ENCODE data around the gene PCDHGC5. TPM values are rescaled to one million over a fixed set of nuclear protein-coding genes. Genes with fewer than 3 reads are reported as not detected.

The PCDHGC5 gene
- total RNA-seq, 1 donor from 2014 or later, result 7.7 TPM

DNA sequence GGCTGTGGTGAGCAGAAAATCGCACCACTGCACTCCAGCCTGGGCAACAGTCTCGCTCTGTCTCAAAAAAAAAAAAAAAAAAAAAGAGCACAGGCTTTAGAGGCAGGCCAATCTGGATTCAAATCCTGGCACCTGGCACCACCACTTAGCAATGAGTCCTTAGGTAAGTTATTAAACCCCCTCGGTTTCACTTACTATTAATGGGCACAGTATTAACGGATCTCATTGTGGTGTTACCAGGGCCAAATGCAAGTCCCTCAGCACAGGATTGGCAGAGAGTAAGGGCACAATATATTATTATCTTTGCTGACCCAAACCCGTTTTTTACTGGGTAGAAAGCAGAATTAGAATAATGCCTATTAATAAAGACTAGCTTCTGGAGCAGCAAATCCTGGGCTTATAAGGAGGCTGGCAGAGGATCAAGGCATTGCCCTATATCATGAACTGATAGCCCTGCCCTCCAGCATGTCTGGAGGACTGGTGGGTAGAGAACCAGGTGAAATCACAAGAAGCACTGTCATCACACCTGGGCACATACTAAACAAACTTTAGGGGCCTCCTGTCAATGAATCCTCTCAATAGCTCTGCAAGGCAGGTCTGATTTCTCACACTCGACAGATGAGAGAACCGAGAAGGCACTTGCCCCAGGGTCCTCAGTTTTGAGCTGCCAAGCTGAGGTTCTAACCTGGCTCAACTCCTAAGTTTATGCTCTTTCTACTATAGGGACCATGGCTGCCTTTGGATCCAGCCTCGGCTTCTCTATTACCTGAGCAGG lies 17.7 kb downstream of the PCDHGC5 start:
- H3K36me3 Mint-ChIP-seq (ENCODE audit: low read depth, unreplicated experiment), result peaks cover 10% of the 10 kb centered on the region
- Histone ChIP-seq H3K4me1 (ENCODE audit: insufficient read depth, low read length) (peaks cover 32% of the 10 kb centered on the region), H4K20me1 (ENCODE audit: insufficient read depth, low read length) (no peaks in the 10 kb centered on the region), H3K27me3 (ENCODE audit: insufficient read depth, low read length) (no peaks in the 10 kb centered on the region), H2AFZ (ENCODE audit: low read depth, low read length) (no peak overlapping the region), H3K9ac (ENCODE audit: low read length) (peak overlapping the region; percentile 82), H3K9me3 (ENCODE audit: insufficient read depth, low read depth, low read length) (no peaks in the 10 kb centered on the region), H3K27ac (ENCODE audit: low read depth, low read length) (no peak overlapping the region), H3K79me2 (ENCODE audit: insufficient read depth, low read length) (no peaks in the 10 kb centered on the region), H3K36me3 (ENCODE audit: insufficient read depth, low read length) (peaks cover 19% of the 10 kb centered on the region), H3K4me2 (ENCODE audit: low read length) (no peak overlapping the region), H3K4me3 (ENCODE audit: insufficient read depth, low read depth, low read length) (no peak overlapping the region)
- H3K4me1 Mint-ChIP-seq (ENCODE audit: low read depth, unreplicated experiment), result peaks cover 28% of the 10 kb centered on the region
- no peak for FAIRE-seq
- peak overlapping the region; percentile 98 for H3K27ac Mint-ChIP-seq (ENCODE audit: unreplicated experiment)
- H3K27me3 Mint-ChIP-seq (ENCODE audit: low read depth, unreplicated experiment), result no peaks in the 10 kb centered on the region
- no peak for TF ChIP-seq EZH2 (IDR thresholded peaks at IDR 0.05; ENCODE audit: insufficient read depth, low read length)
- TF ChIP-seq, protein P1, sequence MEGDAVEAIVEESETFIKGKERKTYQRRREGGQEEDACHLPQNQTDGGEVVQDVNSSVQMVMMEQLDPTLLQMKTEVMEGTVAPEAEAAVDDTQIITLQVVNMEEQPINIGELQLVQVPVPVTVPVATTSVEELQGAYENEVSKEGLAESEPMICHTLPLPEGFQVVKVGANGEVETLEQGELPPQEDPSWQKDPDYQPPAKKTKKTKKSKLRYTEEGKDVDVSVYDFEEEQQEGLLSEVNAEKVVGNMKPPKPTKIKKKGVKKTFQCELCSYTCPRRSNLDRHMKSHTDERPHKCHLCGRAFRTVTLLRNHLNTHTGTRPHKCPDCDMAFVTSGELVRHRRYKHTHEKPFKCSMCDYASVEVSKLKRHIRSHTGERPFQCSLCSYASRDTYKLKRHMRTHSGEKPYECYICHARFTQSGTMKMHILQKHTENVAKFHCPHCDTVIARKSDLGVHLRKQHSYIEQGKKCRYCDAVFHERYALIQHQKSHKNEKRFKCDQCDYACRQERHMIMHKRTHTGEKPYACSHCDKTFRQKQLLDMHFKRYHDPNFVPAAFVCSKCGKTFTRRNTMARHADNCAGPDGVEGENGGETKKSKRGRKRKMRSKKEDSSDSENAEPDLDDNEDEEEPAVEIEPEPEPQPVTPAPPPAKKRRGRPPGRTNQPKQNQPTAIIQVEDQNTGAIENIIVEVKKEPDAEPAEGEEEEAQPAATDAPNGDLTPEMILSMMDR (IDR thresholded peaks at IDR 0.05; ENCODE audit: insufficient read depth, low read depth, low read length), result no peak
- H3K9me3 Mint-ChIP-seq (ENCODE audit: unreplicated experiment), result no peaks in the 10 kb centered on the region
- H3K4me3 Mint-ChIP-seq (ENCODE audit: unreplicated experiment), result no peak overlapping the region
- no peak for DNase-seq (ENCODE audit: low read depth)

- Histone ChIP-seq H3K4me3 (ENCODE audit: insufficient read depth, low read depth, low read length) (no peak overlapping the region), H3K4me2 (ENCODE audit: low read length) (peak overlapping the region; percentile 86), H3K9me3 (ENCODE audit: insufficient read depth, low read depth, low read length) (no peaks in the 10 kb centered on the region), H2AFZ (ENCODE audit: low read depth, low read length) (no peak overlapping the region), H3K36me3 (ENCODE audit: insufficient read depth, low read length) (peaks cover 23% of the 10 kb centered on the region), H3K27ac (ENCODE audit: low read depth, low read length) (peak overlapping the region; percentile 80), H3K79me2 (ENCODE audit: insufficient read depth, low read length) (no peaks in the 10 kb centered on the region), H3K9ac (ENCODE audit: low read length) (peak overlapping the region; percentile 82), H3K4me1 (ENCODE audit: insufficient read depth, low read length) (peaks cover 37% of the 10 kb centered on the region), H4K20me1 (ENCODE audit: insufficient read depth, low read length) (no peaks in the 10 kb centered on the region), H3K27me3 (ENCODE audit: insufficient read depth, low read length) (no peaks in the 10 kb centered on the region)
- FAIRE-seq (no peak), DNase-seq (ENCODE audit: low read depth) (peak; percentile 85)
- no peak for TF ChIP-seq EZH2 (IDR thresholded peaks at IDR 0.05; ENCODE audit: insufficient read depth, low read length)
- TF ChIP-seq, protein P1 (IDR thresholded peaks at IDR 0.05; ENCODE audit: insufficient read depth, low read depth, low read length), result no peak
- H3K36me3 Mint-ChIP-seq (ENCODE audit: low read depth, unreplicated experiment), result peaks cover 6% of the 10 kb centered on the region
- no peaks in the 10 kb centered on the region for H3K27me3 Mint-ChIP-seq (ENCODE audit: low read depth, unreplicated experiment)
- H3K4me3 Mint-ChIP-seq (ENCODE audit: unreplicated experiment), result peak overlapping the region; percentile 54
- H3K9me3 Mint-ChIP-seq (ENCODE audit: unreplicated experiment), result no peaks in the 10 kb centered on the region
- H3K4me1 Mint-ChIP-seq (ENCODE audit: low read depth, unreplicated experiment), result peaks cover 33% of the 10 kb centered on the region
- H3K27ac Mint-ChIP-seq (ENCODE audit: unreplicated experiment), result peak overlapping the region; percentile 98
Observed at GRCh38 chr5:141507387-141508091, 18.7 kb downstream of the PCDHGC5 start.
